ENCODE measurements around the gene FSTL4. TPM values are rescaled to one million over a fixed set of nuclear protein-coding genes. Genes with fewer than 3 reads are reported as not detected.

Gene FSTL4
- total and polyA plus RNA-seq, 2 of the 4 experiments (the other 2 are of a cell fraction) = 0.18 TPM; not detected in 1

GRCh38 chr5:133409210-133409674, 203.1 kb downstream of the FSTL4 start:
- no TSS peak for BruUV-seq (replicated peaks)
- Histone ChIP-seq H3K4me1 (ENCODE audit: control insufficient read depth, insufficient read depth, low read length) (no peaks in the 10 kb centered on the region), H4K91ac (ENCODE audit: insufficient read depth, low read depth, low read length) (no peak overlapping the region), H3K4me2 (ENCODE audit: low read depth, low read length) (no peak overlapping the region), H4K20me1 (ENCODE audit: insufficient read depth, low read length) (no peaks in the 10 kb centered on the region), H4K8ac (ENCODE audit: low read depth in 2 of 2, low read length in 2 of 2) (no peak overlapping the region), H3K27ac (ENCODE audit: insufficient read depth, low read length) (no peak overlapping the region), H3K23ac (ENCODE audit: low read depth, low read length) (no peak overlapping the region), H4K5ac (ENCODE audit: low read depth, low read length) (no peak overlapping the region), H2AK5ac (ENCODE audit: low read depth, low read length) (no peak overlapping the region), H3K36me3 (ENCODE audit: control insufficient read depth, insufficient read depth, low read length) (no peaks in the 10 kb centered on the region), H3K18ac (ENCODE audit: low read depth, low read length) (no peak overlapping the region), H3K4ac (ENCODE audit: low read depth, low read length) (no peak overlapping the region), H2BK20ac (ENCODE audit: low read depth, low read length) (no peak overlapping the region), H2BK5ac (ENCODE audit: low read depth, low read length, poor library complexity, severe bottlenecking) (no peak overlapping the region), H3K9me3 (ENCODE audit: control insufficient read depth, insufficient read depth, low read length) (no peaks in the 10 kb centered on the region), H2AK9ac (replicated peaks; ENCODE audit: low read depth, low read length, poor library complexity) (no peak overlapping the region), H3K9me1 (ENCODE audit: insufficient read depth, low read length) (no peaks in the 10 kb centered on the region), H2AFZ (replicated peaks; ENCODE audit: low read length, poor library complexity) (no peak overlapping the region), H2BK15ac (ENCODE audit: low read depth, low read length) (no peak overlapping the region), H3K27me3 (ENCODE audit: control insufficient read depth, insufficient read depth, low read length) (peaks cover 13% of the 10 kb centered on the region), H3K79me1 (ENCODE audit: low read depth in 1 of 2, low read length in 2 of 2) (no peaks in the 10 kb centered on the region), H3K9ac (ENCODE audit: low read depth, low read length) (no peak overlapping the region), H3K4me3 (ENCODE audit: insufficient read depth, low read depth, low read length) (no peak overlapping the region), H3K14ac (replicated peaks; ENCODE audit: low read depth, low read length) (no peak overlapping the region), H2BK120ac (ENCODE audit: low read depth, low read length) (no peak overlapping the region), H3K56ac (ENCODE audit: extremely low read depth, insufficient read depth, low read length) (no peak overlapping the region)
- POLR2A ChIA-PET (ENCODE audit: unreplicated experiment) = no interaction called here
- CTCF ChIA-PET = interaction anchor here (1.4 kb wide), 1 partner anchor 14 kb away, joined by 3 read pairs; no protein-coding TSS in a partner anchor
- DNase-seq (no peak), ATAC-seq (ENCODE audit: low read depth) (no peak)
- TF ChIP-seq MAZ (IDR thresholded peaks at IDR 0.05; ENCODE audit: borderline replicate concordance, low read depth, low read length) (no peak), ELK1 (IDR thresholded peaks at IDR 0.05; ENCODE audit: borderline replicate concordance, low read depth, low read length) (no peak), CTCF (conservative IDR thresholded peaks at IDR 0.05; ENCODE audit: low read depth, low read length) (no peak)
- dilution Hi-C loops (cut with HindIII; ENCODE audit: low sequenced_read_pairs, unreplicated experiment) = no loop called here
- WGBS, 2 experiments (ENCODE audit: extremely low coverage in 2 of 2, insufficient read length in 1 of 2) = 36% methylated on average over 5 of the region's 6 CpGs; no CpG with 5 or more reads in 1 of the 2 experiments
- intact Hi-C loops (cut with micrococcal nuclease) = no loop called here
- in situ Hi-C loops (cut with MboI; ENCODE audit: low sequenced_read_pairs) = no loop called here

Data from IMR-90 (cell line).